GOT3 (cell line): Measurements from ENCODE around the gene TMEM266.

Experiments
- DNase-seq: peaks from one replicate; lab custom pipeline; 2025; ENCODE audit warnings: mixed read lengths; lab: John Stamatoyannopoulos, UW

The TMEM266 gene

DNA sequence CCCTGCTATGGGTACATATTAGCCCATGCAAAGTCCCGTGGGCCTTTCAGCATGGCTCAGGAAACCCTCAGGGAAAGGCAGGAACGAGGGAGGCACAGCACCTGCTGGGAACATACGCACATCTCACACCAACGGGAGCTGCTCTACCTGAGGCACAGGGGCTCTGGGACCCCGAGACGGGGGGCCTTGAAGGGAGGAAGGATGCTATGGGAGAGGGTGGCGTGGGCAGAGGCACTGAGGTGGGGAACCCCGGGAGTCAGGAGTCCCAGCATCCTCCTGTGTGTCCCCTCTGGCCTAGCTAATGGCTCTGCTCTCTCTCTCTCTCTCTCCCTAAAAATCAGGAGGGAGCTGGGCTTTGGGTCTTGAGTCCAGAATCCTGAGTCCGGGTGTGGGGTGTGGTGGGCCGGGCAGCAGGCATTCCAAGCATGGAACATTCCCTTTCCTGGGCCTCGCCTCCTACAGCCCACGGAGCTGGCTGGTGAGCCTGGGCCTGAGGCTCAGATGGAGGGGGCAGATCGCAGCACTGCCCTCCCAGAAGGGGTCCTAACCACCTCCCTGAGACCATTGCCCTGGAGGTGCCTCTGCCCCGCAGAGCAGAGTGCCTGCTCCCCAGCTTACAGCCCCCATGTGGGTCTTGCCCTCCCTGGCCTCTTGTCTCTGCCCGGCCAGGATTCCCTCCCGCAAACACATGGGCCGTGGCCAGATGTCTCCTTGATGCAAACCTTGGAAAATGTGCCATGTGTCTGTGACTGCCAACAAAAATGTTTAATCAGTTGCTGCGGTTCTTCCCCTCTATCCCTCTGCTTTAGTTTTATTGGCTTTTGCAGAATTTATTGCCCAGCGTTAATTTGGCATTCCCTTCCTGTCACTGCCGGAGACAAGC is 101.6 kb downstream of the TMEM266 start:
- no peak for DNase-seq

DNA sequence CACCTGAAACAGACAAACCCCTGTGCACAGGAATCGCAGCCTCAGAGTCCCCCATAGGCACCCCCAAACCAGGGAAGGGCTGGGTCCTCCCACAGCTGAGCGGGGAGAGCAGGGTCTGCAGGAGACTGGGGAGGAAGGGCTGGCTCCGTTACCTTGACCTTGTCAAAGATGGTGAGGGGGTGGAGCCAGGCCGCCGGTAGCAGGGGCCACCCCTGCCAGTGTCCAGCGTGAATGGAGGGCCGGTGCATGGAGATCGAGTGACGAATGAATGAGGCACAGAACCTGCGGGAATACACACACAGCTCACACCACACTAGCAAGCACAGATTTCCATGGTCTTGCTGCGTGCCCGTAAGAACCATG is 102.2 kb downstream of the TMEM266 start:
- no peak for DNase-seq

DNA sequence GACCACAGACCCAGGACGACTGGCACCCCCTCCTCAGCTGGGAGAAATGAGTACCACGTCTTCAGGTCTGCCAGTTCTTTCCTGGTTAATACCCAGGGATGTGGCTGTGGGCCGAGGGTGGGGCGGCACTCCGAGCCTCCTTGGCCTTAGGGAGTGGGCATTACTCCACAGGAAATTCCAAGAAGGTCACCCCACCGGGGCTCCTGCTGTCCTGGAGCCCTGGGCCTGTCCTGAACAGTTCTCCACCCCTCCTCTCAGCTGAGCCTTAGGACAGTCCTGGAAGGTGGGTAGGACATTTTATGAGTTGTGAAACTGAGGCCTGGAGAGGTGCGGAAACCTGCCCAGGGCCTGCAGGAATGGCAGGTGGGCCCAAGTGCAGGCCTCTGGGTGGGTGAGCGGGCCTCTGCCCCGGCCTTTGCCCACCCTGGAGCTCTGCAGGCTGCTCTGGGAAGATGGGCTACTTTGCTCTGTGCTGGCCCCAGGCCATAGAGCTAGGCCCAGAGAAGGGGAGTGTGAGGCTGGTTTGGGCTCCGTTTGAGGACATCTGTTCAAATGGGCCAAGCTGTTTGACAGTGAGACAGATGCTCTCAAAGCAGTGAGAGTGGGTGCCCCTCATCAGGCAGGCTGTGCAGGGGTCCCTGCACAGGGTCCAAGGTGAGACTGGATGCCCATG is 103.1 kb downstream of the TMEM266 start:
- no peak for DNase-seq

DNA sequence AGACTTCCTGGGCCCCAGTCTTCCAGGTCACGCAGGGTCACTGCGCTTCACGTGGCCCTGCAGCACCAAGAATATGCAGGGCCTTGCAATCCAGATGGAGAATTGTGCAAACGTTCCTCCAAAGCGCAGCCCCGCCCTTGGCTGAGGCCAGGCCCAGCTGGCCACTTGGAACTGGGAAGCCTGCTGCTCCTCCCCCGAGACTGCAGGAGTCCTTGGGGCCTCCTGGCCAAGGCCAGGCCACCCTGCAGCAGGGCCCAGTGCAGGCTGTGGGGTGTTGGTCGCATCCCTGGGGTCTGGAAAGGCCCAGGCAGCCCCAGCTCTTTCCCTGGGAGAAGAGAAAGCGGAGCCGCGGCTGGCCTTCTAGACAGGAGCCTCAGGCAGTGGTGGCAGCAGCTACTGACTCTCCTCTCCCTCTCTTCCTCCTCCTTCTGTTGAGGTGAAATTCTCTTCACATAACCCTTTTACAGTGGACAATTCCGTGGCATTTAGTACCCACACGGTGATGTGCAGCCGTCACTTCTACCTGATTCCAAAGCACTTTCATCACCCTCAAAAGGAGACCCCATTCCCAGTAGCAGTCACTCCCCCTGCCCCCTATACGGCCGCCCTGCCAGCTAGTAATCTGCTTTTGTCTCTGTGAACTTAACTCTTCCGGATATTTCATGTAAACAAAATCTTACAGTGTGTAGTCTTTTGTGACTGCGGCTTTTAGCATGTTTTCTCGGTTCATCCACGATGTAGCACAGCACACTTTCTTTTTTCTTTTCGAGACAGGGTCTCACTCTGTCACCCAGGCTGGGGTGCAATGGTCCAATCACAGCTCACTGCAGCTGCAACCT is 103.9 kb downstream of the TMEM266 start:
- no peak for DNase-seq

DNA sequence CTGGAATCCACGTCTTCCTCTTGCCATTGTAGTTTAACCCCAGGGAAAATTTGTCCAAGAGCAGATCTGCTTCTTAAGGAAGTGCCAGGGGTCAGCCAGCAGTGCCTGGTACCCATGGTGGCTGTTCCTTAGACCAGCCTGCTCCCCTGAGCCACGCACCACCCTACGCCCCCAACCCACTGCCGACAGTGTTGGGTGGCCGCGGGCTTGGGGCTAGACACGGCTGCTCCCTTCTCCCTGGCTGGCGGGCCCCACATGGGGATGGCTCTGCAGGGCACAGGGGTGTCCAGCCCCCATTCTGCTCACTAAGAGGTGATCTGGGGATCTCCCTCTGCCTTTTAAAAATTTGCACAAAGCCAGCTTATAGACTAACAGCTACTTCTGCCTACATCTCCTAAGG is 104.8 kb downstream of the TMEM266 start:
- no peak for DNase-seq

DNA sequence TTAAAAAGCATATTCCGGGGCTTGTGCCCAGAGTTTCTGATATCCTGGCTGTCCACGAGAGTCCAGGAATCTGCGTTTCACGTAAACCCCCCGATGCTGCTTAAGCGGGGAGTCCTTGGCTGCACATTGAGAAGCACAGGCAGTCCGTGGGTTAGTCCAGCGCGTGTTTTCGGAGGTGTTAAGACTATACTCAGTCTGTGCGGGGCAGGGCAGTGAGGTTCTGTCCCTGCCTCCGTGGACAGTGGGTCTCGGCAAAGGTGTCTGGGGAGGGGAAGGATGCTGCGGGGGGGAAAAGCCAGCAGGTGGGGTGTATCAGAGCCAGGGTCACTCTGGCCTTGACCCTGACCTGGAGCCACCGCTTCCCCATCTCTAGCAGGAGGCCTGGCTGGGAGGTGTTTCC is 106.2 kb downstream of the TMEM266 start:
- DNase-seq = no peak

DNA sequence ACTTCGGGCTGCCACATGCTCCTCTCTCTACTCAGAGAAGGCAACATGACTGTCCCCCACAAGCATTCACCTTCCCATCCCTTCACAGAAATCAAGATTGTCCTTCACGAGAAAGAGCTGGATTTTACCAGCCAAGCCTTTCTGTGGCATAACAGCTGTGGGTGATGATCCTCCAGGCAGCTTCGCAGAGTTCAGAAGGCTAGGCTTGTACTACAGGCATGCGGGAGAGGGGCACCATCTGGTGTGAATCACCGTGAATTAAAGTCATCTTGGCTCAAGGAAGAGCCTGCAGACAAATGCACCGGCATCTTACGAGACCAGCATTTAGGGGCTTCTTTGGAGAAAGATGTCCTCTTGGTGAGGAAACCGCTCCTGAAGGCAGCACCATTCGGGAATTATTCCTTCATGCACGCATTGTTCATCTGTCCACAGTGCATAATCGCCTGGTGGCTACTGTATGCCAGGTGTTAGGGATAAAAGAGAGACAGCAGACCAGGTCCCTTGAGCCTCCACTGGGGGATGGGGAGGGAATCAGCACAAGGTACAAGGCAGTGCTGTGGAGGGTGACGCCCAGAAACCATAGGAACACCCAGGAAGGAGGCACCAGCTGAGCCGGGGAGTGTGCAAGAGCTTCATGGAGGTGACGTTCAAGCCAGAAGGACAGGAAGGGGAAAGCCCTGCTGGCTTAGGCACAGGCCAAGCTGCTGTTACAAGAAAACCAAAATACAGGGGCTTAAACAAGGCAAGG is 108.6 kb downstream of the TMEM266 start:
- no peak for DNase-seq

DNA sequence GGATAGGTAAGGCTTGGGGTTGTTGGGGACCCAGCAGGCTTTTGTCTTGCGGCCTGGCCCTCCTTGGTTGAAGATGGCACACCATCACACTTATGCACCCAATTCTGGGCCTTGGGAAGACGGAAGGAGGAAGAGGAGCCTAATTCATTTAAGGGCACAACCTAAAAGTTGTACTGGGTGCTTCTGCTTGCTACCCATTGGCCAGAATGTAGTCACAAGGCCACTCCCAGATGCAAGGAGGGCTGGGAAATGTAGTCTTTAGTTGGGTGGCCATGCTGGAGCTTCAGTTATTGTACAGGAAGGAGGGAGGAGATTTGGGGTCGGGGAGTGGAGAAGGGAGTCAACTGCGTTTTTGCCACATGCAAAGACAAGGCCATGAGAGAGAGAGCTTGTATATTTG is 109.2 kb downstream of the TMEM266 start:
- no peak for DNase-seq

DNA sequence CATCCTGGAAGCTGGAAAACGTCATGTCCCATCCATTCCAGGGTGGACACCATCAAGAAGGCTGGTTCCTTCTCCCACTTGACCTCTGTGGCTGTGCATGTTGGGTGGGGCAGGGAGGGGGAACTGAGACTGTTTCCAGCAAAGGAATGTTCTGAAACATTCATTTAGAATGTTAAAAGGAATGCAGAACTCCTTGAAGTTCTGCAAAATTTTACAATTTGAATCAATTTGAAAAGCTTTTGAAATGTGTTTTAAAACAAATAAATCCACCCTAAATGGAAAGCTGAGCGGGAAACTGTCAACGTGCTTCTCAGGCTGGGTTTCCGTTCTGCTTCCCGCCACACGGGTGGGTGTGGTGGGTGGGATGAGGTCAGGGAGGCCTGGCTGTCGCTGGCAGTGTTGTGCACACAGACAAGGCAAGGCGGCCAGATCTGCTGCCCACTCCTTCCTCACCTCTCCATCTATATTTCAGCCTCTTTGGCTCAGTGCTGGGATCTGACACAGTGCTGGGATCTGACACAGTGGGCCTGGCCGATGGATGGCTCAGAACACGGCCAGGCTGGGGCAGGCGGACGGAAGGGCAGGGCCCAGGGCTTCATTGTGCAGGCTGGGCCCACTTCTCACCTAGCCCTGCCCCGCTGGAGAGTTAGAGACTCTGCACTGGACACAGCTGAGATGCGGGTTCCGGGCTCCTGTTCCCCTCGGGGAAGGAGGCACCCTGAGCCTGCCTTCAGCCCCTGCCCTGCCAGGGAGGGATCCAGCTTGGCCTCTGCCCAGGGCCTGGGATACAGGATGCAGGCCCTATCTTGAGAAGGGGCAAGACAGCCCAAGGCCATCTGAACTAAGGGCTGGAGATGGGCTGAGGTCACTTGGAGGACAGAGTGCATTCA is 110.4 kb downstream of the TMEM266 start:
- no peak for DNase-seq

DNA sequence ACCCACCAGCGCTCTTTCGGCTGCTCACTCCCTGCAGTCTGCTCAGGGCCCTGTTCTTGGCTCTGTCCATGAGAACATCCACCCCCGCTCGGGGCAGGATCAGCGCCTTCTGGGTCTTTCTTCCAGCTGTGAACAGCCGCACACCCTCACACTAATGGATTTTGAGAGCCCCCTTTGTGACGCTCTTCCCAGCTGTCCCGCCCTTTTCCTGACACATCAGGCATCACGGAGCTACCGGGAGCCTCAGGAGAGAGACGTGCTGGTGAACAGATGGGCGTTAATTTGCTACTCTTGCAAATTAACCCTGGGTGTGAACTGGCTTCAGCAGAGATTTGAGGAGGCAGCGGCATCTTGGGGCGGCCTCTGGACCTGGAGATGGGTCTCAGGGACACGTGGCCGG is 113.0 kb downstream of the TMEM266 start:
- DNase-seq = no peak

DNA sequence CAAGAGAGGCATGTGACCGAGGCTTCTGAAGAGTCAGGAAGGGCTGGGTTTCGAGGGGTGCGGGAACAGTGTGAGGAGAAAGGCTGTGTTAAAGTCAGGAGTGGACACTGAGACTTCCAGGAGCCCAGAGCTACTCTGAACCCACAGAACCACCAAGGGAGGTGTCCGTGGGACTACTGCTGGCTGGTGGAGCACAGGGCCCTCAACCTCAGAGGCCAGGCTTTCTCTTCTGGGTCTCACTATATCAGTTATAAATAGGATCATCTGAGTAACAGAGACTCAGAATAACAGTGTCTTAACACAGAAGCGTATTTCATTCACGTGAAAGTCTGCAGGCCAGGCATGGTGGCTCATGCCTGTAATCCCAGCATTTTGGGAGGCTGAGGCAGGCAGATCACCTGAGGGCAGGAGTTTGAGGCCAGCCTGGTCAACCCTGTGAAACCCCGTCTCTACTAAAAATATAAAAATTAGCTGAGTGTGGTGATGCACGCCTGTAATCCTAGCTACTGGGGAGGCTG is 113.6 kb downstream of the TMEM266 start:
- no peak for DNase-seq

DNA sequence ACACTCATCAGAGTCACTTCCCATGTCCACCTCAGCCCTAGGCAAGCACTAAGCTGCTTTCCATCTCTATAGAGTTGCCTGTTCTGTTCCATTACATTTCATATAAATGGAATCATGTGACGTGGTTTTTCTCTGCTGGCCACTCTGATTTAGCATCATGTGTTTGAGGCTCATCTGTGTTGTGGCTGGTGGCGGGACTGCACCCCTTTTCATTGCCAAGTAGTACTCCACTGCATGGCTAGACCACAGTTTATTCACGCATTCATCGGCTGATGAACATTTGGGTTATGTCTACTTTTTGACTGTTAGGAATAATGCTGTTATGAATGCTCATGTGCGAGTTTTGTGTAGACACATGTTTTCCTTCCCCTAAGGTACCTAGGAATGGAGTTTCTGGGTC is 114.9 kb downstream of the TMEM266 start:
- no peak for DNase-seq

DNA sequence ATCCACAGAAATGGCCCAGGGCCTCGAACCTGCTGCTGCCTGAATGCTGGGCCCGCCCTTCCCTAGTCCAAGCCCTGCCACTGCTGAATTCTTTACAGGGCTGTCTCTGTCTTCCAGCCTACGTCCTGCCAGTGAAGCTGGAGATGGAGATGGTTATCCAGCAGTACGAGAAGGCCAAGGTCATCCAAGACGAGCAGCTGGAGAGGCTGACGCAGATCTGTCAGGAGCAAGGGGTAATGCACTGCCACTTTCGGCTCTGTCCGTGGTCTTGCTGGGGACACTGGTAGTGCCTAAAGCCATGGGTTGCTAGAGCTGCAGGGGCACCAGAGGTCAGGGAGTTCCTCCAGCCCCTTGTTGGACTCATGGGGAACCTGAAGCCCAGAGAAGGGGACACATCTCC is 115.7 kb downstream of the TMEM266 start:
- no peak for DNase-seq

DNA sequence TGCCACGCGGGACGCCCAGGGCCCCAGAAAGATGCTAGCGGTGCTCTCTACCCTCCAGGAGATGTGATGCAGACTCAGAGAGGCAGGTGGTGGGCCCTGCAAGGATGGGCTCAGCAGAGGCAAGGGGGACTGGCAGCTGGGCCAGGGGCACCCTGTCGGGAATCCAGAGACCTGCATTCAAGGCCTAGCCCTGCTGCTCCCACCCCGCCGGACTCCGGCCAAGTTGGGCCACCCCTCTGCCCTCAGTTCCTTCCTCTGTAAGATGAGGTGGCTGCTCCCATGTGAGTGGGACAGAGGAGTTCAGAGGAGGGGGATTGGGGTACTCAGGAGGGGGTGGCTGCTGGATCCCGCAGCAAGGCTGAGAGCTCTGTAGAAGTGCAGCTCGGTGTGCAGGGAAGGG is 116.3 kb downstream of the TMEM266 start:
- no peak for DNase-seq

DNA sequence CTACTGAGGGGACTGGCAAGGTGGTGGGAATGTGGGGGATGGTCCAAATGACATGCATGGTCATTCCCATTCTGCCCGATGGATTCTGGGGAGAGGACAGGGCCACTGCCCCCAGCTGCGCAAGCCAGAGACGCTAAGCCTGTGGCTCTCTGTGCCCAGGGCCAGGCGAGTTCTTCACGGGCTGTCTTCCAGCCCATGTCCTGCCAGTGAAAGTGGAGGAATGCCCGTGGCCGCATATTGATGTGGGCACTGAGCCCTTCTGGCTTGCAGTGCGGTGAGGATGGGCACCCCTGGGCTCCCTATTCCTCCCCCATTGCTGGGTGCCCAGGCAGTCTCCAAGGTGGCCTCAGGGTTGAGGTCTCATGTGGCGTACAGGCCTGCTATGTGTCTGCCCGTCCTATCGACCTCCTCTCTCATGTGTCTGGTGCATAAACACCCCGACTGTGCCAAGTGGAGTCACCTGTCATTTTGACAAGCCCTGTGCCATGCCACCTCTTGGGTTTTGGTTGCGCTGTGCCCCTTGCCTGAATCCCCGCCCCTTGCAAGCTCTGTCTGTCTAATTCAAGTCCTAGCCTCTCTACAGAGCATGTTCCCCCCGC is 116.8 kb downstream of the TMEM266 start:
- DNase-seq = no peak

DNA sequence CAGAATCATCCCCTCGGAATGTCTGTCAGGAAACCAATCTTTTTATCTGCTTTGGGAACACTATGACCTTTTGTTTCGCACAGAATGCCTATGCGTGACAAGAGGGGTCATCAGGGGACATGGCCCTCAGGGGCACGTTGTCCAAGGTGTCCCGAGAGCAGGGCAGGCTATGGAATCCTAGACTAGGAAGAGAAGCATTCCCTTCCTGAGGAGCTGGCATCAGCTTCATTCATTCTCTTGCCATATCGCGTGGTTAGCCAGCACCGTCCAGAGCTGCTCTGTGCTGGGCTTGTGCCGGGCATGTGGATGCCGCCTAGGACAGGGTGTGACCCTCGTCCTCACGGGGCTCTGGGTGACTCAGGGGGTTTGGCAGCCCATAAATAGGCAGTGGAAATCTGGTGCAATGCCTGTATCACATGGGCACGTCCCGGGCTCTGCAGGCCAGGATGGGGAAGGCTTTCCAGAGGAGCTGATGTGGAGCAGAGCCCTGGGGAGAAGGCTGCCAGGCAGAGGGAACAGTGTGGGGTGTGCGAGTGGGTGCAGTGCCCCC is 117.8 kb downstream of the TMEM266 start:
- DNase-seq = peak; percentile 35

DNA sequence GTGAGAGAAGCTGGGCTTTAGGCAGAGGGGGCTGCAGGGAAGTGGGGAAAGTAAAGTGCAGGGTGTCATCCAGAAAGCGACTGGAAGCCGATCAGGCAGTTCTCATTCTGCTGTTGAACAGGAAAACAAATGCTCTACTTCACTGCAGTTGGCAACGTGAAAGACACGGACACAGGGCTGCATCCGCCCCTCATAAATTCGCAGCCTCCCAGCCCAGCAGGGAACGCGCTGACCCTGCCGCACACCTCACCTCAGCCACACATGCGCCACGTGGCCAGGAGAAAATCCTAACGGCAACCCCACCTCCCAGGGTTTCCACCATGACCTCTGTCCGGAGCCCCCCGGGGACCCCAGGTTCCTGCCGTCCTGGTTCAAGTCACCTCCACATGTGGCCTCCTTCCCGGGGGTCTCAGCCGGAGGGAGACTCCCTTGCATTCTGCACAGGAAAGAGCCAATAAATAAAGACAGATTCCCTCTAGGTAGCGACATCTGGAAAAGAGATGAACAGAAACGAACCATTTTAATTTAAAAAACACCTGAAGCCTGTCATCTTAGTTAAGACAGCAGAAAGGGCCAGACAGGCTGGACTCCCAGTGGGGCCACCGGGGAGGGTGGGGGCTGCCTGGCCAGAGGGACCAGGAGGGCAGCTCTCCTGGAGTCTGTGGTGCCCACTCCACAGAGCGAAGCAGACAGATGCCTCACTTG is 118.7 kb downstream of the TMEM266 start:
- no peak for DNase-seq

DNA sequence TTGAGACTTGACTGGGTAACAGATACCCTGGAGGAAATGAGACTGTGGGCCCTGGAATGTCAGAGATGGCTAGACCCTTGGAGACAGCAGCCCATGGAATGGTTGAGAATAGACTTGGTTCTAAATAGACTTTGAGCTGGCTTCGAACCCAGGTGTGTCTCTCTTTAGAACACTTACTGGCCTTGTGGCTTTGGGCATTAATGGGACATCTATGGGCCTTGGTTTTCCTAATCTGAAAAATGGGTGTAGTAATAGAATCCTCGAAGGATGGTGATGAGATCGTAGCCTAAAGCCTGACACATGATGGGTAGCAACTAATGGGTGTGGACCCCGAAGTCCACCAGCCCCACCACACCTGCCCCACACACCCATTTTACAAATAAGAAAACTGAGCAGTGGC is 119.2 kb downstream of the TMEM266 start:
- DNase-seq = no peak

DNA sequence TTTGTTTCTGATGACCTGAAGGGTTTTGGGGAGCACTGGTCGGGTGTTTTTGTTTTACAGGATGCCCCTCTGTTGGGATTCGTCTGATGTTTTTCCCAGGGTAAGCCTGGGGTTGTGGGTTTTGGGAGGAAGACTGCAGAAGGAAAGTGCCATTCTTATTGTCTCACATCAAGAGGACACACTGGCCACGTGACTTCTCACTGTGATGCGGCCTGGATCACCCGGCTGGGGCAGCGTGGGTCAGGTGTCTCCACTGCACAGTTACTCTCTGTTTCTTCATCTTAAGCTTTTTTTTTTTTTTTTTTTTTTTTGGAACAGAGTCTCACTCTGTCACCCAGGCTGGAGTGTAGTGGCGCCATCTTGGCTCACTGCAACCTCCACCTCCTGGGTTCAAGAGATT is 120.5 kb downstream of the TMEM266 start:
- DNase-seq = no peak
